Loucy (cell line): ENCODE measurements around the gene ZSCAN21.
A peak's percentile ranks its signal among the peaks of the same experiment; 100 is the strongest.

ENCODE experiments used
- H2AFZ ChIP-seq: fragments of 200-600 bp; sonication (generic); 2 replicates; pipeline ENCODE4 v1.6.0; 2016; ENCODE audit warnings: antibody characterized with exemption, mild to moderate bottlenecking, low read length, moderate library complexity
- H3F3A ChIP-seq: fragments of 200-600 bp; 2 replicates; pipeline ENCODE4 v1.6.0; 2016; ENCODE audit warnings: antibody characterized with exemption, low read depth, mild to moderate bottlenecking
- H3K27me3 ChIP-seq: fragments of 200-600 bp; sonication (generic); 2 replicates; pipeline ENCODE4 v1.6.1; 2014; ENCODE audit warnings: low read length, mild to moderate bottlenecking; ENCODE audit not compliant: insufficient read depth, poor library complexity, severe bottlenecking
- H3K36me3 ChIP-seq: fragments of 200-600 bp; sonication (generic); 2 replicates; pipeline ENCODE4 v1.6.1; 2016; ENCODE audit warnings: low read length; ENCODE audit not compliant: insufficient read depth
- H3K4me1 ChIP-seq: fragments of 200-600 bp; sonication (generic); 2 replicates; pipeline ENCODE4 v1.5.1; 2014; ENCODE audit warnings: low read length, mild to moderate bottlenecking; ENCODE audit not compliant: insufficient read depth, poor library complexity, severe bottlenecking
- H3K4me2 ChIP-seq: fragments of 200-600 bp; sonication (generic); 2 replicates; pipeline ENCODE4 v1.6.0; 2014; ENCODE audit warnings: antibody characterized with exemption, low read length, low read depth, mild to moderate bottlenecking; ENCODE audit not compliant: poor library complexity, severe bottlenecking
- H3K4me3 ChIP-seq: fragments of 200-600 bp; sonication (generic); 2 replicates; pipeline ENCODE4 v1.5.1; 2014; ENCODE audit warnings: low read length, mild to moderate bottlenecking, mixed read lengths; ENCODE audit not compliant: poor library complexity, severe bottlenecking
- H3K79me2 ChIP-seq: fragments of 200-600 bp; sonication (generic); 2 replicates; pipeline ENCODE4 v1.6.1; 2014; ENCODE audit warnings: low read length; ENCODE audit not compliant: insufficient read depth
- H3K9ac ChIP-seq: fragments of 200-600 bp; sonication (generic); 2 replicates; pipeline ENCODE4 v1.6.0; 2014; ENCODE audit warnings: mild to moderate bottlenecking, low read depth, low read length, moderate library complexity; ENCODE audit not compliant: poor library complexity, severe bottlenecking
- H3K9me2 ChIP-seq: fragments of 200-600 bp; sonication (generic); replicated peaks from 2 replicates; pipeline ENCODE4 v1.6.1; 2016; ENCODE audit warnings: low read depth, low read length, mixed read lengths
- H3K9me3 ChIP-seq: fragments of 200-600 bp; sonication (generic); 2 replicates; pipeline ENCODE4 v1.6.1; 2014; ENCODE audit warnings: mild to moderate bottlenecking, antibody characterized with exemption, low read length, low read depth; ENCODE audit not compliant: insufficient read depth
- H4K20me1 ChIP-seq: fragments of 200-600 bp; sonication (generic); 2 replicates; pipeline ENCODE4 v1.6.0; 2014; ENCODE audit warnings: antibody characterized with exemption, low read length, mild to moderate bottlenecking; ENCODE audit not compliant: insufficient read depth, poor library complexity, severe bottlenecking
- CTCF ChIP-seq: fragments of 200-600 bp; sonication (generic); conservative IDR thresholded peaks from 2 replicates; pipeline ENCODE4 v1.5.1; 2014; ENCODE audit warnings: mild to moderate bottlenecking, antibody characterized with exemption, low read length
- EZH2phosphoT487 ChIP-seq: fragments of 200-600 bp; IDR thresholded peaks from 2 replicates; pipeline ENCODE4 v1.6.1; 2018; ENCODE audit warnings: antibody characterized with exemption, mild to moderate bottlenecking, moderate library complexity, borderline replicate concordance

Gene ZSCAN21

GRCh38 chr7:100102950-100103840, 53.6 kb downstream of the ZSCAN21 start:
- Histone ChIP-seq H4K20me1 (peaks cover 27% of the 10 kb centered on the region), H3K4me3 (peak overlapping the region; percentile 98), H3F3A (no peaks in the 10 kb centered on the region), H3K4me1 (peaks cover 25% of the 10 kb centered on the region), H2AFZ (no peak overlapping the region), H3K27me3 (peaks cover 9% of the 10 kb centered on the region), H3K9me2 (no peaks in the 10 kb centered on the region), H3K79me2 (peaks cover 46% of the 10 kb centered on the region), H3K36me3 (peaks cover 36% of the 10 kb centered on the region), H3K9me3 (no peaks in the 10 kb centered on the region), H3K9ac (peak overlapping the region; percentile 100), H3K4me2 (peak overlapping the region; percentile 98)
- TF ChIP-seq EZH2phosphoT487 (no peak), CTCF (no peak)

GRCh38 chr7:100105534-100105933, 56.0 kb downstream of the ZSCAN21 start:
- H3K4me3 ChIP-seq = no peak overlapping the region
- H3F3A ChIP-seq = no peaks in the 10 kb centered on the region
- no peak overlapping the region for H2AFZ ChIP-seq
- no peaks in the 10 kb centered on the region for H3K9me3 ChIP-seq
- peaks cover 3% of the 10 kb centered on the region for H4K20me1 ChIP-seq
- H3K9me2 ChIP-seq = no peaks in the 10 kb centered on the region
- peaks cover 15% of the 10 kb centered on the region; the same call in 1 of the 2 replicates for H3K36me3 ChIP-seq
- no peak overlapping the region for H3K9ac ChIP-seq
- peaks cover 9% of the 10 kb centered on the region for H3K4me1 ChIP-seq
- TF ChIP-seq EZH2phosphoT487 (no peak), CTCF (no peak)
- H3K4me2 ChIP-seq = no peak overlapping the region
- peaks cover 4% of the 10 kb centered on the region for H3K27me3 ChIP-seq
- peaks cover 23% of the 10 kb centered on the region for H3K79me2 ChIP-seq

- H3K9me3 ChIP-seq = no peaks in the 10 kb centered on the region
- TF ChIP-seq EZH2phosphoT487 (no peak), CTCF (no peak)
- H3K27me3 ChIP-seq = no peaks in the 10 kb centered on the region
- H3K9me2 ChIP-seq = no peaks in the 10 kb centered on the region
- no peak overlapping the region for H2AFZ ChIP-seq
- H3K4me3 ChIP-seq = no peak overlapping the region
- H3F3A ChIP-seq = no peaks in the 10 kb centered on the region
- peaks cover 9% of the 10 kb centered on the region for H3K4me1 ChIP-seq
- H3K36me3 ChIP-seq = peaks cover 15% of the 10 kb centered on the region; the same call in 1 of the 2 replicates
- peaks cover 16% of the 10 kb centered on the region for H3K79me2 ChIP-seq
- no peak overlapping the region for H3K4me2 ChIP-seq
- no peaks in the 10 kb centered on the region for H4K20me1 ChIP-seq
- H3K9ac ChIP-seq = no peak overlapping the region
These were observed 57.1 kb downstream of the ZSCAN21 start for GRCh38 chr7:100106633-100107032.
